GM12892 (cell line): ENCODE measurements around the gene YJU2.
A peak's percentile ranks its signal among the peaks of the same experiment; 100 is the strongest.
"Not testable (repeated sequence)": the region's sequence is repeated elsewhere in the genome, so short reads cannot be mapped to it uniquely, and the experiment has no call there.

Experiments
- DNase-seq: peaks from one replicate; pipeline ENCODE4 v3.0.0; 2011; ENCODE audit not compliant: insufficient read length
- FAIRE-seq: peaks from 2 replicates; lab custom pipeline; 2011; peaks lifted over from hg19 to GRCh38; lab: Jason Lieb, UNC
- POLR2A ChIP-seq: IDR thresholded peaks from 2 replicates; pipeline ENCODE4 v1.6.1; 2011; ENCODE audit warnings: low read depth, low read length, control low read depth
- POLR2AphosphoS5 ChIP-seq: IDR thresholded peaks from 2 replicates; pipeline ENCODE4 v1.6.1; 2011; ENCODE audit warnings: low read depth, low read length, control low read depth
- TAF1 ChIP-seq: IDR thresholded peaks from 2 replicates; pipeline ENCODE4 v1.6.1; 2011; ENCODE audit warnings: low read depth, mild to moderate bottlenecking, control low read depth, low read length, borderline replicate concordance

YJU2 gene

GRCh38 chr19:4229179-4229931, 17.5 kb upstream of the YJU2 start, which contains the start of gene EBI3:
EBI3 (plus strand) TSS chr19:4229523; CDS start chr19:4229551, 28 bp downstream.
- peak; percentile 68; the same call in 1 of the 2 replicates for TF ChIP-seq POLR2A
- 0 out of 2 replicates have a peak, but pooled peaks have one; percentile 55 for TF ChIP-seq TAF1
- TF ChIP-seq POLR2AphosphoS5: peak; percentile 58; the same call in 1 of the 2 replicates
- DNase-seq: peak; percentile 60
- FAIRE-seq: peak; percentile 93

GRCh38 chr19:4230237-4230636, 16.6 kb upstream of the YJU2 start:
- not testable (repeated sequence) for FAIRE-seq, DNase-seq

GRCh38 chr19:4231521-4231920, 15.4 kb upstream of the YJU2 start:
- not testable (repeated sequence) for DNase-seq, FAIRE-seq

GRCh38 chr19:4232139-4232538, 14.7 kb upstream of the YJU2 start:
- not testable (repeated sequence) for FAIRE-seq, DNase-seq

GRCh38 chr19:4232614-4233281, 14.1 kb upstream of the YJU2 start:
- no peak for DNase-seq
- TF ChIP-seq TAF1 (no peak), POLR2A (no peak), POLR2AphosphoS5 (no peak)
- no peak for FAIRE-seq

GRCh38 chr19:4233282-4233853, 13.5 kb upstream of the YJU2 start:
- peak; percentile 54 for DNase-seq

GRCh38 chr19:4234142-4234861, 12.6 kb upstream of the YJU2 start:
- TF ChIP-seq POLR2A (no peak), POLR2AphosphoS5 (no peak), TAF1 (no peak)
- DNase-seq (no peak), FAIRE-seq (no peak)

More at GRCh38 chr19:4233282-4233853, 13.5 kb upstream of the YJU2 start:
- TF ChIP-seq POLR2AphosphoS5 (no peak), POLR2A (no peak), TAF1 (no peak)
- peak; percentile 48 for FAIRE-seq

GRCh38 chr19:4234862-4235201, 12.0 kb upstream of the YJU2 start:
- FAIRE-seq: no peak

GRCh38 chr19:4237510-4237909, 9.4 kb upstream of the YJU2 start:
- FAIRE-seq, DNase-seq: not testable (repeated sequence)

More at GRCh38 chr19:4234862-4235201, 12.0 kb upstream of the YJU2 start:
- DNase-seq: no peak
- TF ChIP-seq POLR2AphosphoS5 (no peak), POLR2A (no peak), TAF1 (no peak)

GRCh38 chr19:4238831-4239230, 8.0 kb upstream of the YJU2 start:
- TF ChIP-seq POLR2A (no peak), POLR2AphosphoS5 (no peak), TAF1 (no peak)
- DNase-seq (no peak), FAIRE-seq (no peak)

GRCh38 chr19:4241824-4242430, 5.0 kb upstream of the YJU2 start:
- 0 out of 2 replicates have a peak, but pooled peaks have one; percentile 33 for TF ChIP-seq POLR2A
- TF ChIP-seq POLR2AphosphoS5: no peak
- TF ChIP-seq TAF1: no peak
- DNase-seq (no peak), FAIRE-seq (peak; percentile 64)

- not testable (repeated sequence) for DNase-seq, FAIRE-seq
Observed at GRCh38 chr19:4245938-4246337, 942 bp upstream of the YJU2 start.
